Osteocyte (in vitro differentiated cells): Measurements from ENCODE around the gene IL17RE. TPM values are rescaled to one million over a fixed set of nuclear protein-coding genes. Genes with fewer than 3 reads are reported as not detected.

Experiments
- DNase-seq: peaks from one replicate; pipeline ENCODE4 v3.0.0; 2021; ENCODE audit warnings: mixed read lengths; ENCODE audit not compliant: unreplicated experiment; ENCODE audit errors: extremely low spot score
- H3K27ac Mint-ChIP-seq: one replicate; pipeline ENCODE4 v1.8.0; 2021; ENCODE audit warnings: mild to moderate bottlenecking, mixed read lengths; ENCODE audit not compliant: unreplicated experiment
- H3K27me3 Mint-ChIP-seq: one replicate; pipeline ENCODE4 v1.8.0; 2021; ENCODE audit warnings: mixed read lengths; ENCODE audit not compliant: unreplicated experiment
- H3K36me3 Mint-ChIP-seq: one replicate; pipeline ENCODE4 v1.8.0; 2021; ENCODE audit warnings: mixed read lengths; ENCODE audit not compliant: unreplicated experiment
- H3K4me1 Mint-ChIP-seq: one replicate; pipeline ENCODE4 v1.8.0; 2021; ENCODE audit warnings: mixed read lengths; ENCODE audit not compliant: unreplicated experiment
- H3K4me3 Mint-ChIP-seq: one replicate; pipeline ENCODE4 v1.8.0; 2021; ENCODE audit warnings: mild to moderate bottlenecking, moderate library complexity, mixed read lengths; ENCODE audit not compliant: unreplicated experiment
- H3K9me3 Mint-ChIP-seq: one replicate; pipeline ENCODE4 v1.8.0; 2021; ENCODE audit warnings: mixed read lengths; ENCODE audit not compliant: unreplicated experiment
- CTCF ChIP-seq: fragments of 200-600 bp; sonication (generic); IDR thresholded peaks from 2 replicates; pipeline ENCODE4 v1.5.0; 2021; ENCODE audit warnings: antibody characterized with exemption, mild to moderate bottlenecking, moderate library complexity
- total RNA-seq: library from RNA; stranded (reverse); gene quantifications from 2 replicates; pipeline ENCODE4 v1.2.1, GENCODE V29; 2021

Gene IL17RE
- total RNA-seq, 1 donor from 2014 or later, result 1.4 TPM

- no peaks in the 10 kb centered on the region for H3K9me3 Mint-ChIP-seq
- H3K36me3 Mint-ChIP-seq, result no peaks in the 10 kb centered on the region
- H3K27ac Mint-ChIP-seq, result peak overlapping the region; percentile 59
- no peaks in the 10 kb centered on the region for H3K27me3 Mint-ChIP-seq
- no peak overlapping the region for H3K4me3 Mint-ChIP-seq
- peaks cover 18% of the 10 kb centered on the region for H3K4me1 Mint-ChIP-seq
- no peak for DNase-seq
- TF ChIP-seq CTCF, result no peak
These were observed 583 bp downstream of the IL17RE start for GRCh38 chr3:9903238-9903624.

GRCh38 chr3:9903904-9904303 is 1.3 kb downstream of the IL17RE start:
- TF ChIP-seq CTCF, result no peak
- no peak for DNase-seq
- H3K36me3 Mint-ChIP-seq, result no peaks in the 10 kb centered on the region
- no peak overlapping the region for H3K27ac Mint-ChIP-seq
- no peak overlapping the region for H3K4me3 Mint-ChIP-seq
- H3K27me3 Mint-ChIP-seq, result no peaks in the 10 kb centered on the region
- peaks cover 18% of the 10 kb centered on the region for H3K4me1 Mint-ChIP-seq
- no peaks in the 10 kb centered on the region for H3K9me3 Mint-ChIP-seq

GRCh38 chr3:9906480-9906879 is 3.8 kb downstream of the IL17RE start:
- TF ChIP-seq CTCF, result no peak
- H3K4me1 Mint-ChIP-seq, result peaks cover 22% of the 10 kb centered on the region
- DNase-seq, result no peak
- no peak overlapping the region for H3K27ac Mint-ChIP-seq
- H3K36me3 Mint-ChIP-seq, result no peaks in the 10 kb centered on the region
- no peak overlapping the region for H3K4me3 Mint-ChIP-seq
- H3K27me3 Mint-ChIP-seq, result no peaks in the 10 kb centered on the region
- H3K9me3 Mint-ChIP-seq, result no peaks in the 10 kb centered on the region

GRCh38 chr3:9908286-9908685 is 5.6 kb downstream of the IL17RE start:
- no peaks in the 10 kb centered on the region for H3K9me3 Mint-ChIP-seq
- peaks cover 20% of the 10 kb centered on the region for H3K4me1 Mint-ChIP-seq
- no peak for TF ChIP-seq CTCF
- DNase-seq, result no peak
- H3K36me3 Mint-ChIP-seq, result no peaks in the 10 kb centered on the region
- H3K27me3 Mint-ChIP-seq, result no peaks in the 10 kb centered on the region
- H3K27ac Mint-ChIP-seq, result no peak overlapping the region
- H3K4me3 Mint-ChIP-seq, result no peak overlapping the region

GRCh38 chr3:9909221-9910013 is 6.8 kb downstream of the IL17RE start:
- Mint-ChIP-seq H3K4me1 (peaks cover 24% of the 10 kb centered on the region), H3K27ac (no peak overlapping the region), H3K4me3 (no peak overlapping the region), H3K27me3 (no peaks in the 10 kb centered on the region), H3K36me3 (no peaks in the 10 kb centered on the region), H3K9me3 (no peaks in the 10 kb centered on the region)
- TF ChIP-seq CTCF, result no peak
- DNase-seq, result no peak
